Thyroid gland (tissue), 4 donors: Measurements from ENCODE around the gene GAS1.

Experiments used
- POLR2A ChIP-seq, 2 donors: fragments of 450-650 bp; IDR thresholded peaks; one replicate each; pipeline ENCODE4 v1.6.1; 2017; ENCODE audit warnings: antibody characterized with exemption in 2 of 2, mild to moderate bottlenecking in 2 of 2, moderate library complexity in 1 of 2
- TF ChIP-seq, protein P1 (sequence below), 6 experiments: fragments of 200-600 bp in 3 of 6; fragments of 450-650 bp in 3 of 6; sonication (generic) in 3 of 6; IDR thresholded peaks; one replicate each; pipeline ENCODE4 v1.5.1; 2016 to 2019; ENCODE audit warnings: antibody characterized with exemption in 6 of 6, mild to moderate bottlenecking in 2 of 6, inconsistent platforms in 1 of 6, moderate library complexity in 1 of 6

DNA sequence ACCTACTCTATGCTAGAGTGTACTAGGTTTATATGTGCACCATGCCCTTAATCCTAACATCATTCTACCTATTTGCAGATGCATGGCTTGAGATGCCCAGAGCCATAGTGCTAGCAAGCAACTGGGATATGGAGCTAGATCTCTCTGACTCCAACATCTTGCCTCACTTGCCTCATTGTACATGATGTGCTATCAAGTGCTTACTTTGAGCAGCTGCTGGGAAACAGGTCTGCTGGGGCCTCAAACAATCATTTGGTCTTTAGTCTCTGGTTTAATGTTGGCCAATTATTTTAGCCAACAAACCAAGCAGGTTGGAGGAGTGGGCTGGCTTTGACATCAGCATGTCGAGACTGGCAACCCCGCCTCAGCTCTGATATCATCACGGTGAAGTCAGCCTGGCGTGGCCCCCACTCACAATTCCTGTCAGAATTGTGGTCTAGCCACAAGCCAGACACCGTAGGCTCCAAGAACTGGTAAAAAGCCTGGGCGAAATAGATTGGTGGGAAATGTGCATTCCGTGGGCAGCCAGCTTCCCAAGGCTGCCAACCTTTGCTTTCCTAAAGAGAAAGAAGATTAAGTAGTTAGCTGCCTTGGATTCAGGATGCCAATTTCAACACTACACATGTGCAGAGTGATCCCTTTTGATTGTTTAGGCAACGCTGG is 21.1 kb upstream of the GAS1 start:
- TF ChIP-seq, protein P1, sequence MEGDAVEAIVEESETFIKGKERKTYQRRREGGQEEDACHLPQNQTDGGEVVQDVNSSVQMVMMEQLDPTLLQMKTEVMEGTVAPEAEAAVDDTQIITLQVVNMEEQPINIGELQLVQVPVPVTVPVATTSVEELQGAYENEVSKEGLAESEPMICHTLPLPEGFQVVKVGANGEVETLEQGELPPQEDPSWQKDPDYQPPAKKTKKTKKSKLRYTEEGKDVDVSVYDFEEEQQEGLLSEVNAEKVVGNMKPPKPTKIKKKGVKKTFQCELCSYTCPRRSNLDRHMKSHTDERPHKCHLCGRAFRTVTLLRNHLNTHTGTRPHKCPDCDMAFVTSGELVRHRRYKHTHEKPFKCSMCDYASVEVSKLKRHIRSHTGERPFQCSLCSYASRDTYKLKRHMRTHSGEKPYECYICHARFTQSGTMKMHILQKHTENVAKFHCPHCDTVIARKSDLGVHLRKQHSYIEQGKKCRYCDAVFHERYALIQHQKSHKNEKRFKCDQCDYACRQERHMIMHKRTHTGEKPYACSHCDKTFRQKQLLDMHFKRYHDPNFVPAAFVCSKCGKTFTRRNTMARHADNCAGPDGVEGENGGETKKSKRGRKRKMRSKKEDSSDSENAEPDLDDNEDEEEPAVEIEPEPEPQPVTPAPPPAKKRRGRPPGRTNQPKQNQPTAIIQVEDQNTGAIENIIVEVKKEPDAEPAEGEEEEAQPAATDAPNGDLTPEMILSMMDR (IDR thresholded peaks at IDR 0.05), result no peak
- TF ChIP-seq POLR2A (IDR thresholded peaks at IDR 0.05), result no peak
